Suprapubic skin (tissue), 4 donors: ENCODE measurements around the gene CAVIN3. TPM values are rescaled to one million over a fixed set of nuclear protein-coding genes. Genes with fewer than 3 reads are reported as not detected.

Experiments
- DNase-seq, 2 donors: peaks; one replicate each; pipeline ENCODE4 v3.0.0-alpha.2; 2019; ENCODE audit warnings: low spot score in 2 of 2
- H3K27ac ChIP-seq: fragments of 200-600 bp; sonication (generic); one replicate; pipeline ENCODE4 v1.5.1; 2019
- H3K27me3 ChIP-seq: fragments of 200-600 bp; sonication (generic); one replicate; pipeline ENCODE4 v1.5.1; 2019
- H3K36me3 ChIP-seq: fragments of 200-600 bp; sonication (generic); one replicate; pipeline ENCODE4 v1.5.1; 2019
- H3K4me1 ChIP-seq: fragments of 200-600 bp; sonication (generic); one replicate; pipeline ENCODE4 v1.5.1; 2019
- H3K4me3 ChIP-seq: fragments of 200-600 bp; sonication (generic); one replicate; pipeline ENCODE4 v1.5.1; 2019; ENCODE audit warnings: mild to moderate bottlenecking
- H3K9me3 ChIP-seq: fragments of 200-600 bp; sonication (generic); one replicate; pipeline ENCODE4 v1.5.1; 2019
- CTCF ChIP-seq, 2 donors: fragments of 200-600 bp in 1 of 2; fragments of 450-650 bp in 1 of 2; sonication (generic) in 1 of 2; IDR thresholded peaks; one replicate each; pipeline ENCODE4 v1.5.1; 2016 to 2019; ENCODE audit warnings: antibody characterized with exemption in 2 of 2, mild to moderate bottlenecking in 1 of 2, moderate library complexity in 1 of 2
- EP300 ChIP-seq: sonication (generic); formaldehyde crosslinking; IDR thresholded peaks from one replicate; pipeline ENCODE4 v1.6.1; 2017; ENCODE audit warnings: antibody characterized with exemption
- POLR2A ChIP-seq, 2 donors: fragments of 450-650 bp; IDR thresholded peaks; one replicate each; pipeline ENCODE4 v1.6.1; 2017; ENCODE audit warnings: antibody characterized with exemption in 2 of 2, mild to moderate bottlenecking in 2 of 2, moderate library complexity in 2 of 2
- POLR2AphosphoS5 ChIP-seq, 3 donors: sonication (generic); formaldehyde crosslinking; IDR thresholded peaks; one replicate each; pipeline ENCODE4 v1.6.1; 2017; ENCODE audit warnings: antibody characterized with exemption in 3 of 3
- WGBS: methylation state at CpG from one replicate; pipeline ENCODE4 v1.1.5; 2018; 5-methylcytosine and 5-hydroxymethylcytosine counted together
- total RNA-seq, 4 donors: library from RNA; depleted of rRNA; stranded (reverse); fragments of >200 nt; gene quantifications; one replicate each; pipeline ENCODE4 v1.1.0, GENCODE V29; 2016

The CAVIN3 gene
- total RNA-seq, 4 donors from 2014 or later = 28.1 to 51.6 (median 36.7) TPM

DNA sequence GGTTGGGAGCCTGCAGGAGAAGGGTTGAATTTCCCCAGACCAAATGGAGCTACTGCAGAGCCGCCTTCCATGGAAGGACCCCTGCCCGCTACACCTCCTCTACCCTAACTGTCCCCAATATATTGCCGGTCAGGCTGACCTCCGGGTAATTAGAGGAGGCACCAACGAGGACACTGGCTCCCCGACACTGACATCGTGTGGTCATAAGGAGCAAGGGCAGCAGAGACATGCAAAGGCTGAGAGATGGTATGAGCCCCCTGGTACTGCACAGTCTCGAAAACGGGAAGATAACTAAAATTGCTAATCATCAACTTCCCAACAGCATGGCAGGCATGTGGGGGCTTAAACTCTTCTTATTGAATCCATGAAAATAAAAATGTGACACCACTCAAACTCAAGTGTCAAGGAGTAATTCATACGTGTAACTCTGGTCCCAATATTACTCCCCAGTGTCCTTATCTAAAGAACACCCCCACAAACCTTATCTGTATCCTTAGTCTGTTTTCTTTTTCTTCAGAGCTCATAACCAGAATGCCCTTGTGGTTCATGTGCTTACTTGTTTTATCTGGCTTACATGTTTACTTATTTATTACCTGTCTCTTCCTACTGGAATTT lies 4.4 kb downstream of the CAVIN3 start:
- Histone ChIP-seq H3K4me1 (peaks cover 44% of the 10 kb centered on the region), H3K36me3 (no peaks in the 10 kb centered on the region), H3K4me3 (peak overlapping the region; percentile 15), H3K27ac (no peak overlapping the region), H3K9me3 (no peaks in the 10 kb centered on the region), H3K27me3 (no peaks in the 10 kb centered on the region)
- DNase-seq = peak in 1 of 2 donors; percentile 73
- peak; percentile 52 to 85 for TF ChIP-seq CTCF (IDR thresholded peaks at IDR 0.05)
- TF ChIP-seq POLR2AphosphoS5 (IDR thresholded peaks at IDR 0.05) = no peak
- no peak for TF ChIP-seq EP300
- no peak for TF ChIP-seq POLR2A (IDR thresholded peaks at IDR 0.05)
- 3% methylated on average over 10 of the region's 10 CpGs for WGBS

DNA sequence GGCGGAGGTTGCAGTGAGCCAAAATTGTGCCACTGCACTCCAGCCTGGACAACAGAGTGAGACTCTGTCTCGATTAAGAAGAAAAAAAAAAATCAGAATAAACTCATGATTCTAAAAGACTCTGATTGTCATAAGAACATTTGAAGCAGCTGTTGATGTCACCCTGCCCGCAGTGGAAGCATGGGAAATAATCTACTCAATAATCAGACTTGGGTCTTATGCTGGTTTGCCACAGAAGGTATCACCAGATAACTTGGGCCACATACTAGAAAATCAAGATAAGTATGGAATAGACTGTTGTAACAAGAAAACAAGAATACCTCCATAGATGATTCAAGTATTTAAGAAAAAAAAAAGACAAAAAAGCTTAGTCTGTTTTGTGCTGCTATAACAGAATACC lies 8.2 kb downstream of the CAVIN3 start:
- H3K36me3 ChIP-seq = no peaks in the 10 kb centered on the region
- DNase-seq = no peak
- H3K27me3 ChIP-seq = no peaks in the 10 kb centered on the region
- WGBS = 93% methylated on average over 3 of the region's 3 CpGs
- TF ChIP-seq CTCF (IDR thresholded peaks at IDR 0.05) (no peak), POLR2AphosphoS5 (IDR thresholded peaks at IDR 0.05) (no peak), EP300 (no peak), POLR2A (IDR thresholded peaks at IDR 0.05) (no peak)
- no peak overlapping the region for H3K27ac ChIP-seq
- H3K4me1 ChIP-seq = peaks cover 15% of the 10 kb centered on the region
- no peaks in the 10 kb centered on the region for H3K9me3 ChIP-seq
- no peak overlapping the region for H3K4me3 ChIP-seq

DNA sequence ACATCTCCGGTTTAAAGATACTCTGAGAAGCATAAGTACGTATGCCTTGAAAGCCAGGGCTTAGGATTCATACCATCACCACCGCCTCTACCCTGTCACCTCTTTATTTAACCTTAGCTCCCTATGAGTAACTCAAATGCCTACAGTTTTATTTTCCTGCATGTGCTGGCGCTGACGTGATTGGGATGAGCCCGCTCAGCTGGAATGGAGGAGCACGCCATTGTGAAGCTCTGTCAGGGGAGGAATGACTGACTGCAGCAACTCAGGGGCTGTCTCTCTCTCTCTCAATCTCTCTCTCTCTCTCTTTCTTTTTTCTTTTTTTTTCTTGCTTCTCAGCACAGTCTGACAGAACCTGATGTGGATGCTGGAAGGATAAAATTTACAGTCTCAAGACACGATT lies 12.4 kb downstream of the CAVIN3 start:
- Histone ChIP-seq H3K36me3 (no peaks in the 10 kb centered on the region), H3K9me3 (no peaks in the 10 kb centered on the region), H3K27me3 (no peaks in the 10 kb centered on the region), H3K4me1 (no peaks in the 10 kb centered on the region), H3K4me3 (no peak overlapping the region), H3K27ac (no peak overlapping the region)
- 71% methylated on average over 8 of the region's 8 CpGs for WGBS
- no peak for DNase-seq
- TF ChIP-seq POLR2A (IDR thresholded peaks at IDR 0.05) = no peak
- no peak for TF ChIP-seq POLR2AphosphoS5 (IDR thresholded peaks at IDR 0.05)
- TF ChIP-seq EP300 = no peak
- TF ChIP-seq CTCF (IDR thresholded peaks at IDR 0.05) = no peak

DNA sequence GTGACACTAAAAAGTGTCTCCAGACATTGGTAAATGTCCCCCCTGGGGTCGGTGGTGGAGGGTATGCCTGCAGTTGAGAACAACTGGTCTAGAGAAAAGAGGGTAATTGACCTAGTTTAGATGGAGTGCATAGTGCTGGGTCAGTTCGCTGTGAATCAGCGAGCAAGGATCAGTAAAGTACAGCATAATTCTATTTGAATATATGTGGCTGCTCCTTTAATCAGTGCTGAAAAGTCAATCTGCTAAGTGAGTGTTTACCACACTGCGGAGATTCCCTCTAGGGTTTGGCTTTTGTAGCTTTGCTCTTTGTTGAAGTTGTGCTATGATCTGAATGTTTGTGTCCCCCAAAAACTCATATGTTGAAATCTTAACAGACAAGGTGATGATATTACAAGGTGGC lies 15.0 kb downstream of the CAVIN3 start:
- H3K27me3 ChIP-seq = no peaks in the 10 kb centered on the region
- DNase-seq = no peak
- H3K36me3 ChIP-seq = no peaks in the 10 kb centered on the region
- TF ChIP-seq EP300 (no peak), POLR2AphosphoS5 (IDR thresholded peaks at IDR 0.05) (no peak), POLR2A (IDR thresholded peaks at IDR 0.05) (no peak), CTCF (IDR thresholded peaks at IDR 0.05) (no peak)
- no peaks in the 10 kb centered on the region for H3K9me3 ChIP-seq
- H3K27ac ChIP-seq = no peak overlapping the region
- H3K4me1 ChIP-seq = no peaks in the 10 kb centered on the region
- 73% methylated on average over 4 of the region's 4 CpGs for WGBS
- H3K4me3 ChIP-seq = no peak overlapping the region

GRCh38 chr11:6303661-6304060 lies 16.6 kb downstream of the CAVIN3 start:
- no peak overlapping the region for H3K4me3 ChIP-seq
- no peaks in the 10 kb centered on the region for H3K9me3 ChIP-seq
- 83% methylated on average over 6 of the region's 6 CpGs for WGBS
- no peak overlapping the region for H3K27ac ChIP-seq
- DNase-seq = no peak
- H3K36me3 ChIP-seq = no peaks in the 10 kb centered on the region
- H3K27me3 ChIP-seq = no peaks in the 10 kb centered on the region
- no peaks in the 10 kb centered on the region for H3K4me1 ChIP-seq
- no peak for TF ChIP-seq POLR2AphosphoS5 (IDR thresholded peaks at IDR 0.05)
- TF ChIP-seq CTCF (IDR thresholded peaks at IDR 0.05) = no peak
- no peak for TF ChIP-seq POLR2A (IDR thresholded peaks at IDR 0.05)
- no peak for TF ChIP-seq EP300
